ENCODE data around the gene HM13. TPM values are rescaled to one million over a fixed set of nuclear protein-coding genes. Genes with fewer than 3 reads are reported as not detected.

HM13 gene
- total and polyA plus RNA-seq, 2 experiments from 2014 or later: 126 to 150 TPM

DNA sequence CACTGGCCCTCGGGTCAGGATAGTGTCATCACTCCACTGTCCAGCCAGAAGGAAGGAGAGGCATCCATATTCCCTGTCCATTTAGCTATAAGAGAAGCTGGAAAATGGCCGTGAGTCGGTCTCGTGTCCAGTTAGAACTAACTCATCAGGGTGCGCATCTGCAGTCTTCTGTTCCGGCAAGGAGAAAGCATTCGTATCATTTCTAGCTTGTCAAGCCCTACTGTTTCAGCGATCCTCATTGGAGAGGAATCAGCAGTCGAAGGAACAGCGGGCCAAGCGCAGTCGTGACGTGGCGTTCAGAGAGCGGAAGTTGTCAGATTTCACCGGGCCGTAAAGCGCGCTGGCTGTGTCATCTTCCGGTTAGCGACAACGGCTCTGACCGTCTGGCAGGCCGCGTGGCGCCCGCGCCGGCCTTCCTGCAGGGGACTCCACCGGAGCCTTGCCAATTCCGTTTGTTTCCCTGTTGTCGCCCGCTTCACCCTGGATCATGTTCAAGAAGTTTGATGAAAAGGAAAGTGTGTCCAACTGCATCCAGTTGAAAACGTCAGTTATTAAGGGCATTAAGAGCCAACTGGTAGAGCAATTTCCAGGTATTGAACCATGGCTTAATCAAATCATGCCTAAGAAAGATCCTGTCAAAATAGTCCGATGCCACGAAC, 32.9 kb downstream of the HM13 start:
- Histone ChIP-seq H3K79me2 (replicated peaks; ENCODE audit: insufficient read depth) (peaks cover 18% of the 10 kb centered on the region), H3K36me3 (ENCODE audit: insufficient read depth) (peaks cover 41% of the 10 kb centered on the region), H2AFZ (peak overlapping the region; percentile 39; the same call in 1 of the 2 replicates), H3F3A (replicated peaks; ENCODE audit: low read depth) (peaks cover 79% of the 10 kb centered on the region), H3K27me3 (ENCODE audit: insufficient read depth) (no peaks in the 10 kb centered on the region), H3K4me1 (ENCODE audit: insufficient read depth) (peaks cover 6% of the 10 kb centered on the region; the same call in 1 of the 2 replicates), H3K4me2 (peak overlapping the region; percentile 88), H3K27ac (ENCODE audit: low read depth) (peak overlapping the region; percentile 92), H3K4me3 (peak overlapping the region; percentile 58), H4K20me1 (replicated peaks; ENCODE audit: insufficient read depth) (peaks cover 27% of the 10 kb centered on the region), H3K9me2 (ENCODE audit: insufficient read depth) (no peaks in the 10 kb centered on the region)
- DNase-seq (ENCODE audit: low spot score): peak; percentile 97
- TF ChIP-seq, protein P1, sequence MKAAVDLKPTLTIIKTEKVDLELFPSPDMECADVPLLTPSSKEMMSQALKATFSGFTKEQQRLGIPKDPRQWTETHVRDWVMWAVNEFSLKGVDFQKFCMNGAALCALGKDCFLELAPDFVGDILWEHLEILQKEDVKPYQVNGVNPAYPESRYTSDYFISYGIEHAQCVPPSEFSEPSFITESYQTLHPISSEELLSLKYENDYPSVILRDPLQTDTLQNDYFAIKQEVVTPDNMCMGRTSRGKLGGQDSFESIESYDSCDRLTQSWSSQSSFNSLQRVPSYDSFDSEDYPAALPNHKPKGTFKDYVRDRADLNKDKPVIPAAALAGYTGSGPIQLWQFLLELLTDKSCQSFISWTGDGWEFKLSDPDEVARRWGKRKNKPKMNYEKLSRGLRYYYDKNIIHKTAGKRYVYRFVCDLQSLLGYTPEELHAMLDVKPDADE (IDR thresholded peaks at IDR 0.05): peak; percentile 91
- TF ChIP-seq ZNF331 (CRISPR knock-in tag; IDR thresholded peaks at IDR 0.05; ENCODE audit: low read depth) (no peak), EZH2phosphoT487 (IDR thresholded peaks at IDR 0.05; ENCODE audit: unreplicated experiment) (no peak), POLR2AphosphoS5 (IDR thresholded peaks at IDR 0.05; ENCODE audit: low read depth) (peak; percentile 93), NANOG (IDR thresholded peaks at IDR 0.05; ENCODE audit: borderline replicate concordance) (no peak), CREB1 (CRISPR knock-in tag; IDR thresholded peaks at IDR 0.05; ENCODE audit: low read depth) (peak; percentile 94), ZNF114 (CRISPR knock-in tag; IDR thresholded peaks at IDR 0.05) (no peak), JUNB (IDR thresholded peaks at IDR 0.05; ENCODE audit: unreplicated experiment) (no peak), EZH2 (IDR thresholded peaks at IDR 0.05; ENCODE audit: low read depth, unreplicated experiment) (no peak), STAT1 (IDR thresholded peaks at IDR 0.05; ENCODE audit: unreplicated experiment) (no peak)
- TF ChIP-seq, protein P2, sequence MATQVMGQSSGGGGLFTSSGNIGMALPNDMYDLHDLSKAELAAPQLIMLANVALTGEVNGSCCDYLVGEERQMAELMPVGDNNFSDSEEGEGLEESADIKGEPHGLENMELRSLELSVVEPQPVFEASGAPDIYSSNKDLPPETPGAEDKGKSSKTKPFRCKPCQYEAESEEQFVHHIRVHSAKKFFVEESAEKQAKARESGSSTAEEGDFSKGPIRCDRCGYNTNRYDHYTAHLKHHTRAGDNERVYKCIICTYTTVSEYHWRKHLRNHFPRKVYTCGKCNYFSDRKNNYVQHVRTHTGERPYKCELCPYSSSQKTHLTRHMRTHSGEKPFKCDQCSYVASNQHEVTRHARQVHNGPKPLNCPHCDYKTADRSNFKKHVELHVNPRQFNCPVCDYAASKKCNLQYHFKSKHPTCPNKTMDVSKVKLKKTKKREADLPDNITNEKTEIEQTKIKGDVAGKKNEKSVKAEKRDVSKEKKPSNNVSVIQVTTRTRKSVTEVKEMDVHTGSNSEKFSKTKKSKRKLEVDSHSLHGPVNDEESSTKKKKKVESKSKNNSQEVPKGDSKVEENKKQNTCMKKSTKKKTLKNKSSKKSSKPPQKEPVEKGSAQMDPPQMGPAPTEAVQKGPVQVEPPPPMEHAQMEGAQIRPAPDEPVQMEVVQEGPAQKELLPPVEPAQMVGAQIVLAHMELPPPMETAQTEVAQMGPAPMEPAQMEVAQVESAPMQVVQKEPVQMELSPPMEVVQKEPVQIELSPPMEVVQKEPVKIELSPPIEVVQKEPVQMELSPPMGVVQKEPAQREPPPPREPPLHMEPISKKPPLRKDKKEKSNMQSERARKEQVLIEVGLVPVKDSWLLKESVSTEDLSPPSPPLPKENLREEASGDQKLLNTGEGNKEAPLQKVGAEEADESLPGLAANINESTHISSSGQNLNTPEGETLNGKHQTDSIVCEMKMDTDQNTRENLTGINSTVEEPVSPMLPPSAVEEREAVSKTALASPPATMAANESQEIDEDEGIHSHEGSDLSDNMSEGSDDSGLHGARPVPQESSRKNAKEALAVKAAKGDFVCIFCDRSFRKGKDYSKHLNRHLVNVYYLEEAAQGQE (IDR thresholded peaks at IDR 0.05; ENCODE audit: unreplicated experiment): no peak
- TF ChIP-seq, protein P3, sequence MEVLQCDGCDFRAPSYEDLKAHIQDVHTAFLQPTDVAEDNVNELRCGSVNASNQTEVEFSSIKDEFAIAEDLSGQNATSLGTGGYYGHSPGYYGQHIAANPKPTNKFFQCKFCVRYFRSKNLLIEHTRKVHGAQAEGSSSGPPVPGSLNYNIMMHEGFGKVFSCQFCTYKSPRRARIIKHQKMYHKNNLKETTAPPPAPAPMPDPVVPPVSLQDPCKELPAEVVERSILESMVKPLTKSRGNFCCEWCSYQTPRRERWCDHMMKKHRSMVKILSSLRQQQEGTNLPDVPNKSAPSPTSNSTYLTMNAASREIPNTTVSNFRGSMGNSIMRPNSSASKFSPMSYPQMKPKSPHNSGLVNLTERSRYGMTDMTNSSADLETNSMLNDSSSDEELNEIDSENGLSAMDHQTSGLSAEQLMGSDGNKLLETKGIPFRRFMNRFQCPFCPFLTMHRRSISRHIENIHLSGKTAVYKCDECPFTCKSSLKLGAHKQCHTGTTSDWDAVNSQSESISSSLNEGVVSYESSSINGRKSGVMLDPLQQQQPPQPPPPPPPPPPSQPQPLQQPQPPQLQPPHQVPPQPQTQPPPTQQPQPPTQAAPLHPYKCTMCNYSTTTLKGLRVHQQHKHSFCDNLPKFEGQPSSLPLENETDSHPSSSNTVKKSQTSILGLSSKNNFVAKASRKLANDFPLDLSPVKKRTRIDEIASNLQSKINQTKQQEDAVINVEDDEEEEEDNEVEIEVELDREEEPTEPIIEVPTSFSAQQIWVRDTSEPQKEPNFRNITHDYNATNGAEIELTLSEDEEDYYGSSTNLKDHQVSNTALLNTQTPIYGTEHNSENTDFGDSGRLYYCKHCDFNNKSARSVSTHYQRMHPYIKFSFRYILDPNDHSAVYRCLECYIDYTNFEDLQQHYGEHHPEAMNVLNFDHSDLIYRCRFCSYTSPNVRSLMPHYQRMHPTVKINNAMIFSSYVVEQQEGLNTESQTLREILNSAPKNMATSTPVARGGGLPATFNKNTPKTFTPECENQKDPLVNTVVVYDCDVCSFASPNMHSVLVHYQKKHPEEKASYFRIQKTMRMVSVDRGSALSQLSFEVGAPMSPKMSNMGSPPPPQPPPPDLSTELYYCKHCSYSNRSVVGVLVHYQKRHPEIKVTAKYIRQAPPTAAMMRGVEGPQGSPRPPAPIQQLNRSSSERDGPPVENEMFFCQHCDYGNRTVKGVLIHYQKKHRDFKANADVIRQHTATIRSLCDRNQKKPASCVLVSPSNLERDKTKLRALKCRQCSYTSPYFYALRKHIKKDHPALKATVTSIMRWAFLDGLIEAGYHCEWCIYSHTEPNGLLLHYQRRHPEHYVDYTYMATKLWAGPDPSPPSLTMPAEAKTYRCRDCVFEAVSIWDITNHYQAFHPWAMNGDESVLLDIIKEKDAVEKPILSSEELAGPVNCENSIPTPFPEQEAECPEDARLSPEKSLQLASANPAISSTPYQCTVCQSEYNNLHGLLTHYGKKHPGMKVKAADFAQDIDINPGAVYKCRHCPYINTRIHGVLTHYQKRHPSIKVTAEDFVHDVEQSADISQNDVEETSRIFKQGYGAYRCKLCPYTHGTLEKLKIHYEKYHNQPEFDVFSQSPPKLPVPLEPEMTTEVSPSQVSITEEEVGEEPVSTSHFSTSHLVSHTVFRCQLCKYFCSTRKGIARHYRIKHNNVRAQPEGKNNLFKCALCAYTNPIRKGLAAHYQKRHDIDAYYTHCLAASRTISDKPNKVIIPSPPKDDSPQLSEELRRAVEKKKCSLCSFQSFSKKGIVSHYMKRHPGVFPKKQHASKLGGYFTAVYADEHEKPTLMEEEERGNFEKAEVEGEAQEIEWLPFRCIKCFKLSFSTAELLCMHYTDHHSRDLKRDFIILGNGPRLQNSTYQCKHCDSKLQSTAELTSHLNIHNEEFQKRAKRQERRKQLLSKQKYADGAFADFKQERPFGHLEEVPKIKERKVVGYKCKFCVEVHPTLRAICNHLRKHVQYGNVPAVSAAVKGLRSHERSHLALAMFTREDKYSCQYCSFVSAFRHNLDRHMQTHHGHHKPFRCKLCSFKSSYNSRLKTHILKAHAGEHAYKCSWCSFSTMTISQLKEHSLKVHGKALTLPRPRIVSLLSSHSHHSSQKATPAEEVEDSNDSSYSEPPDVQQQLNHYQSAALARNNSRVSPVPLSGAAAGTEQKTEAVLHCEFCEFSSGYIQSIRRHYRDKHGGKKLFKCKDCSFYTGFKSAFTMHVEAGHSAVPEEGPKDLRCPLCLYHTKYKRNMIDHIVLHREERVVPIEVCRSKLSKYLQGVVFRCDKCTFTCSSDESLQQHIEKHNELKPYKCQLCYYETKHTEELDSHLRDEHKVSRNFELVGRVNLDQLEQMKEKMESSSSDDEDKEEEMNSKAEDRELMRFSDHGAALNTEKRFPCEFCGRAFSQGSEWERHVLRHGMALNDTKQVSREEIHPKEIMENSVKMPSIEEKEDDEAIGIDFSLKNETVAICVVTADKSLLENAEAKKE (CRISPR knock-in tag; IDR thresholded peaks at IDR 0.05): no peak
- TF ChIP-seq, protein P4, sequence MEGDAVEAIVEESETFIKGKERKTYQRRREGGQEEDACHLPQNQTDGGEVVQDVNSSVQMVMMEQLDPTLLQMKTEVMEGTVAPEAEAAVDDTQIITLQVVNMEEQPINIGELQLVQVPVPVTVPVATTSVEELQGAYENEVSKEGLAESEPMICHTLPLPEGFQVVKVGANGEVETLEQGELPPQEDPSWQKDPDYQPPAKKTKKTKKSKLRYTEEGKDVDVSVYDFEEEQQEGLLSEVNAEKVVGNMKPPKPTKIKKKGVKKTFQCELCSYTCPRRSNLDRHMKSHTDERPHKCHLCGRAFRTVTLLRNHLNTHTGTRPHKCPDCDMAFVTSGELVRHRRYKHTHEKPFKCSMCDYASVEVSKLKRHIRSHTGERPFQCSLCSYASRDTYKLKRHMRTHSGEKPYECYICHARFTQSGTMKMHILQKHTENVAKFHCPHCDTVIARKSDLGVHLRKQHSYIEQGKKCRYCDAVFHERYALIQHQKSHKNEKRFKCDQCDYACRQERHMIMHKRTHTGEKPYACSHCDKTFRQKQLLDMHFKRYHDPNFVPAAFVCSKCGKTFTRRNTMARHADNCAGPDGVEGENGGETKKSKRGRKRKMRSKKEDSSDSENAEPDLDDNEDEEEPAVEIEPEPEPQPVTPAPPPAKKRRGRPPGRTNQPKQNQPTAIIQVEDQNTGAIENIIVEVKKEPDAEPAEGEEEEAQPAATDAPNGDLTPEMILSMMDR (conservative IDR thresholded peaks at IDR 0.05; ENCODE audit: low read depth in 2 of 2): no peak; a peak in 1 of 4 replicates
- ATAC-seq: peak; percentile 79
- Mint-ChIP-seq H3K9me3 (no peaks in the 10 kb centered on the region), H3K27me3 (ENCODE audit: insufficient read depth, low read depth, poor library complexity) (peaks cover 26% of the 10 kb centered on the region), H3K36me3 (ENCODE audit: low read depth) (peaks cover 64% of the 10 kb centered on the region), H3K4me3 (peak overlapping the region; percentile 85), H3K27ac (peak overlapping the region; percentile 99), H3K4me1 (peaks cover 5% of the 10 kb centered on the region; the same call in 2 of the 3 replicates)

All from GM23338 (cell line).